HG03108 (cell line): ENCODE measurements around the gene TEAD3.

Source experiments
- ATAC-seq: cut with Tn5 transposase; IDR thresholded peaks from one replicate; pipeline ENCODE4 v1.9.1; 2021; ENCODE audit warnings: moderate library complexity; ENCODE audit not compliant: unreplicated experiment

The TEAD3 gene

GRCh38 chr6:35427435-35427834 is 69.4 kb downstream of the TEAD3 start:
- no peak for ATAC-seq

GRCh38 chr6:35426074-35426473 is 70.8 kb downstream of the TEAD3 start:
- ATAC-seq, result no peak

DNA sequence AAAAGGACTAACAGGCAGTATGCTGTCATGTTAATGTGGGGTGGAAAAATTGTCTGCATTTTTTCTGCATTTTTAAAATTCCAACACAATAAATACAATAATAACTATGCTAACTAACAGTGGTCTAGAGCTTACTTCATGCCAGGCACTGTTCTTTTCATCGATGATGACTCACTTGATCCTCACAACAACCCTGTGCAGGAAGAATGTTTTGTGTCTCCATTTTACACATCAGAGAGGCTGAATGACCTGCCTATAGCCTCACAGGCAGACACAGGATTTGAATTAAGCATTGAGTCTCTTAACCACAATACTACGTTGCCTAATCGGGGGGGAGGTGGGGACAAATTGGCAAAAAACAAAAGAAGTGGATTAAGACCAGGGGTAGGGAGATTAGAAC is 71.6 kb downstream of the TEAD3 start:
- no peak for ATAC-seq
